Stimulated activated CD8-positive, alpha-beta memory T cell treated with anti-CD3 and anti-CD28 coated beads, Interleukin-12 subunit alpha, Interleukin-12 subunit beta, amount 100 ng/mL, for 24 hours (primary cell): ENCODE results near the gene KANSL1.
"Not testable (repeated sequence)": the region's sequence is repeated elsewhere in the genome, so short reads cannot be mapped to it uniquely, and the experiment has no call there.

Experiments used
- DNase-seq: peaks from one replicate; pipeline ENCODE4 v3.0.0-alpha.2; 2020; ENCODE audit errors: extremely low read depth

KANSL1 gene

GRCh38 chr17:46023783-46024388 lies 169.3 kb downstream of the KANSL1 start:
- DNase-seq, result no peak

GRCh38 chr17:46023366-46023765 lies 169.9 kb downstream of the KANSL1 start:
- not testable (repeated sequence) for DNase-seq

GRCh38 chr17:46020998-46021397 lies 172.2 kb downstream of the KANSL1 start:
- no peak for DNase-seq

DNA sequence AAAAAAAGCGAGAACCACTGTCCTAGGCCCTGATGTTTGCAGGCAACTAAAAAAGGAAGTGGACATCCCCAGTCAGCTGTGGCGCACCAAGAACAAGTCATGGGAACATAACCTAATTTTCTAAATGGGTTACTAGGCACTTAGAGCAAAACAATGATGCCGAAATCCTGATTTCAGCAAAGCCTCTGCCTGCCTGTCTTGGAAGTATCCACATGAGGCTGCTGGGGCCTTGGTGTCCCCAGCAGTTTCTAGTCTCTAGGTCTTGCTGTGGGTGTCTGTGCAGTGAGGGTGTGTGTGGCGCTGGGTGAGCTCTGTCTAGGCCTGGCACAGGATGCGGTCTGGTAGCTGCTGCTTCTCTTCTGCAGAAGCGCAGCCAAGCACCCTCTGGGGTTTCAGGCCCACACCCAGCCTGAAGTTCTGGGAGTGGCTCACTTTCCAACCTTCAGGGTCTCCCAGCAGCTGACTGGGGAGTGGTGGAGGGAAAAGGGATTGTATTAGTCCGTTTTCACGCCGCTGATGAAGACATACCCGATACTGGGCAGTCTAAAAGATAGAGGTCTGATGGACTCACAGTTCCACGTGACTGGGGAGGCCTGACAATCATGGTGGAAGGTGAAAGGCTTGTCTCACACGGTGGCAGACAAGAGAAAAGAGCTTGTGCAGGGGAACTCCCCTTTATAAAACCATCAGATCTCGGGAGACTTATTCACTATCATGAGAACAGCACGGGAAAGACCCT lies 173.0 kb downstream of the KANSL1 start:
- no peak for DNase-seq

GRCh38 chr17:46019408-46019925 lies 173.8 kb downstream of the KANSL1 start:
- DNase-seq, result not testable (repeated sequence)

GRCh38 chr17:46013502-46014165 lies 179.6 kb downstream of the KANSL1 start:
- no peak for DNase-seq

- DNase-seq, result no peak
Measured at GRCh38 chr17:46013127-46013501, 180.1 kb downstream of the KANSL1 start.

GRCh38 chr17:46012506-46013079 lies 180.6 kb downstream of the KANSL1 start:
- DNase-seq, result no peak

DNA sequence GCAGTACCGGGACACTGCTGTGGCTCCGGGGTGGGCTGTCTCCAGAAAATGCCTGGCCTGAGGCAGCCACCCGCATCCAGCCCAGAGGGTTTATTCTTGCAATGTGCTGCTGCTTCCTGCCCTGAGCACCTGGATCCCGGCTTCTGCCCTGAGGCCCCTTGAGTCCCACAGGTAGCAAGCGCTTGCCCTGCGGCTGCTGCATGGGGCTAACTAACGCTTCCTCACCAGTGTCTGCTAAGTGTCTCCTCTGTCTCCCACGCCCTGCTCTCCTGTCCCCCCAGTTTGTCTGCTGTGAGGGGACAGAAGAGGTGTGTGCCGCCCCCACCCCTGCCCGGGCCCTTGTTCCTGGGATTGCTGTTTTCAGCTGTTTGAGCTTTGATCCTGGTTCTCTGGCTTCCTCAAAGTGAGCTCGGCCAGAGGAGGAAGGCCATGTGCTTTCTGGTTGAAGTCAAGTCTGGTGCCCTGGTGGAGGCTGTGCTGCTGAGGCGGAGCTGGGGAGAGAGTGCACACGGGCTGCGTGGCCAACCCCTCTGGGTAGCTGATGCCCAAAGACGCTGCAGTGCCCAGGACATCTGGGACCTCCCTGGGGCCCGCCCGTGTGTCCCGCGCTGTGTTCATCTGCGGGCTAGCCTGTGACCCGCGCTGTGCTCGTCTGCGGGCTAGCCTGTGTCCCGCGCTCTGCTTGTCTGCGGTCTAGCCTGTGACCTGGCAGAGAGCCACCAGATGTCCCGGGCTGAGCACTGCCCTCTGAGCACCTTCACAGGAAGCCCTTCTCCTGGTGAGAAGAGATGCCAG lies 181.3 kb downstream of the KANSL1 start:
- DNase-seq, result no peak

GRCh38 chr17:46010597-46011186 lies 182.5 kb downstream of the KANSL1 start:
- no peak for DNase-seq

- DNase-seq, result no peak
Measured at GRCh38 chr17:46009681-46010596, 183.3 kb downstream of the KANSL1 start.

DNA sequence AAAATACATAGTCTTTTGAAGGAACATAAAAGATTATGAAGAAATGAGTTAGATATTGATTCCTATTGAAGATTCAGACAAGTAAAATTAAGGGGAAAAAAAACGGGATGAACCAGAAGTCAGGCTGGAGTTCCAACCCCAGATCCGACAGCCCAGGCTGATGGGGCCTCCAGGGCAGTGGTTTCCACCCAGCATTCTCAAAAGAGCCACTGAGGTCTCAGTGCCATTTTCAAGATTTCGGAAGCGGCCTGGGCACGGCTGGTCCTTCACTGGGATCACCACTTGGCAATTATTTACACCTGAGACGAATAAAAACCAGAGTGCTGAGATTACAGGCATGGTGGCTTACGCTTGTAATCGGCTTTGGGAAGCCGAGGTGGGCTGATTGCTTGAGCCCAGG lies 184.6 kb downstream of the KANSL1 start:
- DNase-seq, result no peak

GRCh38 chr17:46007461-46007965 lies 185.7 kb downstream of the KANSL1 start:
- DNase-seq, result no peak

GRCh38 chr17:46006082-46006481 lies 187.1 kb downstream of the KANSL1 start:
- not testable (repeated sequence) for DNase-seq

- DNase-seq, result no peak
Measured at GRCh38 chr17:46003907-46004748, 189.1 kb downstream of the KANSL1 start.

GRCh38 chr17:46002973-46003316 lies 190.3 kb downstream of the KANSL1 start:
- DNase-seq, result no peak

- DNase-seq, result peak; percentile 28
Measured at GRCh38 chr17:46002311-46002972, 190.8 kb downstream of the KANSL1 start.
